Measurements from ENCODE around the gene PACRG.

Gene PACRG

GRCh38 chr6:163133017-163133416, 405.2 kb downstream of the PACRG start:
- DNase-seq (ENCODE audit: low read depth, low spot score), result no peak
- Histone ChIP-seq H3K4me1 (ENCODE audit: insufficient read depth, insufficient read length) (no peaks in the 10 kb centered on the region), H3K36me3 (ENCODE audit: insufficient read depth, insufficient read length, low read length) (no peaks in the 10 kb centered on the region), H3K9me3 (ENCODE audit: insufficient read depth, low read length) (no peaks in the 10 kb centered on the region), H3K4me3 (ENCODE audit: insufficient read length, low read depth) (no peak overlapping the region), H3K27me3 (ENCODE audit: insufficient read depth, insufficient read length) (no peaks in the 10 kb centered on the region), H3K9ac (ENCODE audit: insufficient read length, low read depth) (no peak overlapping the region)
- no peak for TF ChIP-seq SUZ12 (IDR thresholded peaks at IDR 0.05; ENCODE audit: extremely low read depth, insufficient read depth, insufficient read length)

GRCh38 chr6:163133691-163134090, 405.9 kb downstream of the PACRG start:
- Histone ChIP-seq H3K9ac (ENCODE audit: insufficient read length, low read depth) (no peak overlapping the region), H3K36me3 (ENCODE audit: insufficient read depth, insufficient read length, low read length) (no peaks in the 10 kb centered on the region), H3K27me3 (ENCODE audit: insufficient read depth, insufficient read length) (no peaks in the 10 kb centered on the region), H3K4me3 (ENCODE audit: insufficient read length, low read depth) (no peak overlapping the region), H3K9me3 (ENCODE audit: insufficient read depth, low read length) (no peaks in the 10 kb centered on the region), H3K4me1 (ENCODE audit: insufficient read depth, insufficient read length) (no peaks in the 10 kb centered on the region)
- no peak for DNase-seq (ENCODE audit: low read depth, low spot score)
- TF ChIP-seq YY1 (IDR thresholded peaks at IDR 0.05; ENCODE audit: insufficient read depth, insufficient read length) (no peak), SUZ12 (IDR thresholded peaks at IDR 0.05; ENCODE audit: extremely low read depth, insufficient read depth, insufficient read length) (no peak), ZNF274 (IDR thresholded peaks at IDR 0.05; ENCODE audit: low read depth, low read length) (no peak)

DNA sequence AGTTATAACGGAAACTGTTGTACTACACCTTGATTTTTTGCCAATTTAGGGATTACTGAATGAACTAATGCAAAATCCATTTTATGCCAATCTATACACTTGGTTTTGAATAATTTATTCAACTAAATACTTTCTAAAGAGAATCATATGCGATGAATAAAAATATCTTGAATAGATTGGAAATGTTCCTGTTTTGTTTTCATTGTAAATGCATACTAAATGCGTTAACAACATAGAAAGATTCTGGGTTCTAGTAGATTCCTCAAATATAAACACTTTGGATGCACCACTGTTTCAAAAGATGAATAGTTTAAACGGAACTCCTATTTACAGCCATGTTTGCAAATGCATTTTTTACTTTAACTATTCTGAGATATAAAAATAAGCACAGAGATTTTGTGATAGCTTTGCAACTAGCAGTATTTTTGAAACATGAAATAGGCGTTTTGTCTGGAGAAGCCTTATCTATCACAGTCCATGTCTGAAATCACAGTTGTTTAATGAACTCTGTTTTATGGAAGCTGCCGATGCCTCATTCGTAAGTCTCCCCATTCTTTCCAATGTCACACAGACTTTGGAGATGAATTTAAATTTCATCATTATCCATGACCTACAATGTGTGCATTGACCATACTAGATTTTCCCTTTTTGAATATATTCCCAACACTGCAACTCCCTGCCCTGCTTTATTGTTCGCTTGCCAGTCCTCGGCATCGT, 409.1 kb downstream of the PACRG start:
- DNase-seq (ENCODE audit: low read depth, low spot score), result no peak
- TF ChIP-seq YY1 (IDR thresholded peaks at IDR 0.05; ENCODE audit: insufficient read depth, insufficient read length) (no peak), ZNF274 (IDR thresholded peaks at IDR 0.05; ENCODE audit: low read depth, low read length) (no peak), SUZ12 (IDR thresholded peaks at IDR 0.05; ENCODE audit: extremely low read depth, insufficient read depth, insufficient read length) (no peak)
- H3K27me3 ChIP-seq (ENCODE audit: insufficient read depth, insufficient read length), result no peaks in the 10 kb centered on the region

GRCh38 chr6:163137398-163137881, 409.7 kb downstream of the PACRG start:
- Histone ChIP-seq H3K4me1 (ENCODE audit: insufficient read depth, insufficient read length) (no peaks in the 10 kb centered on the region), H3K4me3 (ENCODE audit: insufficient read length, low read depth) (no peak overlapping the region), H3K36me3 (ENCODE audit: insufficient read depth, insufficient read length, low read length) (no peaks in the 10 kb centered on the region), H3K9me3 (ENCODE audit: insufficient read depth, low read length) (no peaks in the 10 kb centered on the region), H3K27me3 (ENCODE audit: insufficient read depth, insufficient read length) (no peaks in the 10 kb centered on the region), H3K9ac (ENCODE audit: insufficient read length, low read depth) (no peak overlapping the region)
- DNase-seq (ENCODE audit: low read depth, low spot score), result no peak
- no peak for TF ChIP-seq YY1 (IDR thresholded peaks at IDR 0.05; ENCODE audit: insufficient read depth, insufficient read length)
- TF ChIP-seq ZNF274 (IDR thresholded peaks at IDR 0.05; ENCODE audit: low read depth, low read length), result no peak
- TF ChIP-seq SUZ12 (IDR thresholded peaks at IDR 0.05; ENCODE audit: extremely low read depth, insufficient read depth, insufficient read length), result no peak

More for the DNA sequence above, 409.1 kb downstream of the PACRG start:
- no peaks in the 10 kb centered on the region for H3K4me1 ChIP-seq (ENCODE audit: insufficient read depth, insufficient read length)
- H3K4me3 ChIP-seq (ENCODE audit: insufficient read length, low read depth), result no peak overlapping the region
- H3K9me3 ChIP-seq (ENCODE audit: insufficient read depth, low read length), result no peaks in the 10 kb centered on the region
- no peaks in the 10 kb centered on the region for H3K36me3 ChIP-seq (ENCODE audit: insufficient read depth, insufficient read length, low read length)
- no peak overlapping the region for H3K9ac ChIP-seq (ENCODE audit: insufficient read length, low read depth)

DNA sequence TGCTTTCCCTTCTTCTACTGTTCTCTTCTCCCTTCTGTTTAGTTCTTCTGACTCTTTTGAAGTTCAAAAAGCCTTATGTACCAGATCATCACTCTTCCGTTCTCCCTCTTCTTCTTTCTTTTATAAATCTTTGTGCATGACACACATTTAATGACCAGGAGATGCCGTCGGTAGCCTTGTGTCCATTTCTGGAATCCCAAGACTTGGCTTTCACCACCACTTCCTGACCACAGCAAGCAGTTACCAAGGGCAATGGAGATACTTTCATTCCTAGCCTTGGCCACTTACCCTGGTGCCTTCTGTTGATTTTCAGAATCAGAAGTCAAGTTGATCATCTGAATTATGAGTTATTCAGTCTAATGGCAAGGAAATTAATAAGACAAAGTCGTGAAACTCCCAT, 418.3 kb downstream of the PACRG start:
- Histone ChIP-seq H3K27me3 (ENCODE audit: insufficient read depth, insufficient read length) (no peaks in the 10 kb centered on the region), H3K9ac (ENCODE audit: insufficient read length, low read depth) (no peak overlapping the region), H3K4me3 (ENCODE audit: insufficient read length, low read depth) (no peak overlapping the region), H3K9me3 (ENCODE audit: insufficient read depth, low read length) (no peaks in the 10 kb centered on the region; the same call in 1 of the 2 replicates), H3K36me3 (ENCODE audit: insufficient read depth, insufficient read length, low read length) (no peaks in the 10 kb centered on the region), H3K4me1 (ENCODE audit: insufficient read depth, insufficient read length) (no peaks in the 10 kb centered on the region)
- no peak for DNase-seq (ENCODE audit: low read depth, low spot score)
- TF ChIP-seq SUZ12 (IDR thresholded peaks at IDR 0.05; ENCODE audit: extremely low read depth, insufficient read depth, insufficient read length) (no peak), YY1 (IDR thresholded peaks at IDR 0.05; ENCODE audit: insufficient read depth, insufficient read length) (no peak), ZNF274 (IDR thresholded peaks at IDR 0.05; ENCODE audit: low read depth, low read length) (no peak)

DNA sequence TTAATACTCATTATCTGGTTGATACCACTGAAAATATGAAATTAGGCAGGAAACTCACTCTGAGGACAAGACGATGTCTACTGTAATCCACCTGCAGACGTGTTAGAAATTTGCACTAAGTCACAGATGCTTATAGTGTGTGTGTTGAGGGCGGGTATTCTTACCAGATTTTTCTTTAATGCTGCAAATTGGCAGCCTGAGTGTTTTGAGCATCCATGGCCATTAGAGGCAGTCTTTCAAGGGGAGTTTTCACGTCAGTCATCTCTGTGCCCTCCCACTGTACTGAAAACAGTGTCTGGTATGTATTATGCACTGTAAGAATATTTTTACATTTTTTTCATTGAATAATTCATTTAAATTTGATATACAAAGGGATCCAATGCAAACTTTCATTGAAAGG, 420.2 kb downstream of the PACRG start:
- Histone ChIP-seq H3K4me1 (ENCODE audit: insufficient read depth, insufficient read length) (no peaks in the 10 kb centered on the region), H3K9me3 (ENCODE audit: insufficient read depth, low read length) (no peaks in the 10 kb centered on the region; the same call in 1 of the 2 replicates), H3K4me3 (ENCODE audit: insufficient read length, low read depth) (no peak overlapping the region), H3K9ac (ENCODE audit: insufficient read length, low read depth) (no peak overlapping the region), H3K27me3 (ENCODE audit: insufficient read depth, insufficient read length) (no peaks in the 10 kb centered on the region), H3K36me3 (ENCODE audit: insufficient read depth, insufficient read length, low read length) (no peaks in the 10 kb centered on the region)
- TF ChIP-seq ZNF274 (IDR thresholded peaks at IDR 0.05; ENCODE audit: low read depth, low read length), result no peak
- no peak for TF ChIP-seq SUZ12 (IDR thresholded peaks at IDR 0.05; ENCODE audit: extremely low read depth, insufficient read depth, insufficient read length)
- no peak for TF ChIP-seq YY1 (IDR thresholded peaks at IDR 0.05; ENCODE audit: insufficient read depth, insufficient read length)
- DNase-seq (ENCODE audit: low read depth, low spot score), result no peak

DNA sequence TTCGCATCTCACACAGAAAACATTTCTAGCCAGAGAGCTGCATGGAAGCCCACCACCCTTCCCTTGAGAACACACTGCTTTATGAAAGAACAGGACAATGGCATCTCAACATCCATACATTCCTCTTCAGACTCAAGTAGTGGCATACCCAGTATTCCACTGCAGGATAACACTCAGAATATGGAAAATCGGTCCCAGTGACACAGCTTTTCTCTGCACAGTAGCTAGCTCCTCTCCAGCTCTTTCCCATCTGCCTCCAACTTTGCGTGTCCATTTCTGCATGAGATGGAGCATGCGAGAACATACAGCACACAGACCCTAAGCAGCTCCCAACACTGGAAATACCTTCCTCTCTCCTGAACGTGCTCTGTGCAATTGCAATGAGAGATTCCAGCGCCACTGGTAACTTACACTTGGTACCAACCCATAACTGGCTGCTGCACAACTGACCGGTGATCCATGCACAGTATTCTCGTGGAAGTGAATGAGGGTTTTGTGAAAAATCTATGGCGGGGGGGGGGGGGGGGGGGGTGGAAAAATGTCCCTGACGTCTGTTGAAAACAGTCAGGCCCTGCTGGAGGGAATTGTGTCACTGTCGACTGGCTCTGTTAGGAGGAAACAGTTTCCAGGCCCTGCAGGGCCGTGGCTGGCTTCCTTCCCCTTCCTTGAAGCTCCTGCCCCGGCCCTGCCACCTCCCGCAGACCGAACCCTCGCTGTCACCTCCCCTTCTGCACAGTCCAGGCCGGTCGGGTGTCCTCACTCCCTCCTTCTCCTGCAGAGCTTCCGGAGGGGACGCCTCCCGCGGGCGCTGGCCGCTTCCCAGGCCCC, 420.9 kb downstream of the PACRG start:
- Histone ChIP-seq H3K4me1 (ENCODE audit: insufficient read depth, insufficient read length) (no peaks in the 10 kb centered on the region), H3K27me3 (ENCODE audit: insufficient read depth, insufficient read length) (no peaks in the 10 kb centered on the region), H3K4me3 (ENCODE audit: insufficient read length, low read depth) (no peak overlapping the region), H3K9me3 (ENCODE audit: insufficient read depth, low read length) (no peaks in the 10 kb centered on the region; the same call in 1 of the 2 replicates), H3K9ac (ENCODE audit: insufficient read length, low read depth) (no peak overlapping the region), H3K36me3 (ENCODE audit: insufficient read depth, insufficient read length, low read length) (no peaks in the 10 kb centered on the region)
- no peak for DNase-seq (ENCODE audit: low read depth, low spot score)
- TF ChIP-seq ZNF274 (IDR thresholded peaks at IDR 0.05; ENCODE audit: low read depth, low read length), result no peak
- TF ChIP-seq YY1 (IDR thresholded peaks at IDR 0.05; ENCODE audit: insufficient read depth, insufficient read length), result no peak
- TF ChIP-seq SUZ12 (IDR thresholded peaks at IDR 0.05; ENCODE audit: extremely low read depth, insufficient read depth, insufficient read length), result no peak

All from NT2/D1 (cell line).